GF-D8 (cell line): ENCODE data around the gene TRIM9.

ENCODE experiments used
- DNase-seq: peaks from one replicate; lab custom pipeline; 2025; lab: John Stamatoyannopoulos, UW

Gene TRIM9

DNA sequence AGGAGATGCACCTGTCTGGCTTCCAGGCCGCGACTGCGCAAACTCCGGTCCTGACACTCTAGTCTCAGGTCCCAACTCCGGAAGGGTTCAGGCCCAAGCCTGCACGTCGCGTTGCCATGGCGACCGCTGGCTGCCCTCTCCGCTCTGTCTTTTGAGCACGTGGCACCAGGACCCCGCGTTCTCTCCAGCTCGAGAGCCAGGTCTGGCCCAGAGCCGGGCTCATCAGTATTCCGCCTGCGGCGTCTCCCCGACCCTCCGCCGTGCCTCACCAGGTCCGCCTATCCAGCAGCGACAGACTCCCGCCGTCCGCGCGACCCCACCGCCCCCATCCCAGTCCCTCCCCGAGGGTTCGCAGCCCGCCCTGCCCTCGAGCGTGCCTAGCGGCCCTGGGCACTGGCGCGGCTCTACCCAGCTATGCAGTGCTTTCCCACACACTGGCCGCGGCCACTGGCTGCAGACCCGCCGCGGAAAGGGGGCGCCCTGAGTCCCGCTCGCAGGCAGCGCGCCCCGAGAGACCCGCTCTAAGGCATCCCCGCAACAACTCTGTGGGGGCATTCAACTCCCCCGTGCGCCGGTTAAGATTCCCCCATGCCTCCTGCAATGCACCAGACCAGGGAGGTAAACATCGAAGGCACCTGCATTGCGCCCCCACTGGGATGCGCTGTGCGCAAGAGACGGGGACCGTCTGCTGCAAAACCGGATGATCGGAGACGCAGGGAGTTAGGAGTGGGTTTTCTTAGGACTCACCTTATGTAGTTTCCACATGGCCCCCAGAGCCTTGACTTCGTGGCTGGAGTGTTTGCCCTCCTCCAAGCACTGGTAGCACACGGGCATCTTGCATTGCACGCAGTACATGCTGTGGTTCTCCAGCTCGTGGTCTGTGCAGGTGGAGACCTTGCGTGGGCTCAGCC, 1.3 kb downstream of the TRIM9 start:
- DNase-seq = no peak

DNA sequence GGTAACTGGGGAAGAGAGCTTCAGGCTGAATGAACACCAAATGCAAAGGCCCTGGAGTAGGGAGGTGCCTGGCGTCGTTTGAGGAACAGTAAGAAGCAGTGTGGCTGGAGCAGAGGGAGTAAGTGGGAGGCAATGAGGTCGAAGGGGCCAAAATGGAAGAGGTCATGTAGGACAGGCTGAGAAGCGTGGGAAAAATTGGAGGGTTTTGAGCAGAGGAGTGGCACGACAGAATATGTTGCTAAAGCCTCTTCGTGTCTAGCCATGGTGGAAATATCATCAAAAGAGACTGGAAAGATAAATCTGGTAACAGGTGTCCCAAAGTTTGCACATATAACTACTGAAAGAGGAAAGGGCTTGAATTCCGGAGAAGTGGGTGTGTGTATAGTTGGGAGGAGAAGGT, 1.9 kb downstream of the TRIM9 start:
- DNase-seq = no peak

DNA sequence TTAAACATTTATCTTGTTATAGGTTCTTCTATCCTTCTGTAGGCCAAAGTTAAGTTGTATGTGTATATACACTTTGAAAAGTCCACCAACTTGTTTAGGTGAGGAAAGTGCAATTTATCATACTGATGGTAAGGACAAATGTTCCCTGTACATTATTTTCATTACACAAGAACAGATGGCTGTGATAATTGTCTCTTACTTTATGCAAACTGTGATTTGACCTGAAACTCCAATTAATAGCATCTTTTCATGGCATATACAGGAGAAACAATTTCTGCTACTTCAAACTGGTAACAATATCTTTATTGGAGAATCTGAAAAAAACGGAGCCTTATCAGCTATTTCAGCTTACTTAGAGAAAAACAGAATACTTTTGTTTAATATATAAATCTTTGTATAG, 5.6 kb downstream of the TRIM9 start:
- no peak for DNase-seq

DNA sequence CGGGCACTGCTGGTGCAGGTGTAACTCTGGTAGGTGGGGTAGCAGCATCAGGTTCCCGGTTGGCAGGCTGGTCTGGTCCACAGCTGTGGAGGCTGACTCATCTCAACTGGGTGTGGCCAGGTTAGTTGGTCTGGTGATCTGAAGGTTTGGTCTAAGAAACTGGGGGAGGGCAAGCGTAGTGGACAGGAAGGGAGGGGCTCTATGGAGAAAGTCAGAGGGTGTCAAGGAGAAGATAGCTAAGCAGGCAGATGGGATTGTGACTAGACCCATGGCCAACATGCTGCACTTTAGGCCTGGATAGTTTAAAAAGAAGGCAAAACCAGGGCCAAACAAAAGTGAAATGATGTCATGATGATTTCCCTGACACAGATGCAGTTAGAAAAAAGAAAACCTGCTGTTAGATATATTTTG, 7.9 kb downstream of the TRIM9 start:
- DNase-seq = no peak

DNA sequence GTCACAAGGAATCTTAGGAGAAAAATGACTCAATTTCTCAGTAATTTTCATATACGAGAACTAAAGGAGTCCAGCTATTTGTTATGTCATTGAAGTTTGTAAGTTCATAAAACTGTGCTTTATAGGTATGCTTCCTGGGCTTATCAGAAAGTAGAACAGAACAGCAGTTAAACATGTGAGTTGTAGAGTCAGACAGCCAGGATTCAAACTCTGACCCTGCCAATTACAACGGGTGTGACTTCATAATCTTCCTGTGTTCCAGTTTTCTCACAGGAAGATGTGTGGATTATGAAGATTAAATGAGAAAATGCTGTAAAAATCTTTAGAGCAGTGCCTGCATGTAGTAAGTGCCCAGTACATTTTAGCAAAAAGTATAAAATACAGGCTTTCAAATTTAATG, 8.9 kb downstream of the TRIM9 start:
- no peak for DNase-seq

DNA sequence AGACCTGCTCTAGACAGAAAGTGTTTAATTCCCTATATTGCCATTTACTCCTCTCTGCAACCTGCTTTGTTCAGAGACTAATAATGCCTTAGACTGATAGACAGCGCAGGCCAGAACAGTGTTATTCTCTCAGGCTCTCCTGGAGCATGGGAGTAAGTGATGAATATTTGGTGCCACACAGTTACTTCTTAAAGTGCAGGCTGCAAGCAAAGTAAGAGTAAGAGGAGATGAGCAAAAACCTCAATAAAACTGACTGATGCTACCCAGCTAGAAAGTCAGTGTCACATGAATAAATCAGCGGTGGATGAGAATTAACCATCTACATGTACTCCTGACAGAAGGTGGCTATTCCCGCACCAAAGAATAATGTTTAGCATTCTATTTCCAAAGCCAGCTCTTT, 9.9 kb downstream of the TRIM9 start:
- no peak for DNase-seq

DNA sequence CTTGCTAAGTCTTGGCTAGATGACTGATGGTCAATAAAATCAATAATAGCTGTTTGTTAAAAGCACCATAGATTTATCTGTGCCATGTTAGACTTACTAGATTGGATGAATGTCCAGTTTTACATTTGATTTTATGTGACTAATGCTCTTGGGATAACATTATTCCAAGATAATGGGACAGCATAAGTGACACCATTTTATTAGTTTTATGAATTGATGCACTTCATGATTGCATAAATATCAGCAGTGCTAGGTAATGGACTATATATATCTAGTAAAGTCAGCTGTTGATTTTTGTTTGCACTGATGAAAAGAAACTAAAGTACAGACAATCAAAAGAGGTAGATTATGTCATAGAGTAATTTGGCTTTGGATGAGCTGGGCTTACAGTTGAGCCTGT, 10.4 kb downstream of the TRIM9 start:
- DNase-seq = no peak

DNA sequence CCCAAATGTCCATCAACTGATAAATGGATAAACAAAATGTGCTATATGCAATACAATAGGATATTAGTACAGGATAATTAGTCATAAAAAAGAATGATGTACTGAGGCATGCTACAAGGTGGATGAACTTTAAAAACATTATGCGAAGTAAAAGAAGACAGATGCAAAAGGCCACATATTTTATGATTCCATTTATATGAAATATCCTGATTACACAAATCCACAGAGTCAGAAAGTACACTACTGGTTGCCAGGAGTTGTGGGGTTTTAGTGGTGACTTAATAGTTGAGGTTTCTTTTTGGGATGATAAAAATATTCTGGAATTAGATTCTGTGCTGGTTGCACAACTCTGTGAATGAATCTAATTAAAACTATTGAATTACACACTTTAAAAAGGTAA, 12.6 kb downstream of the TRIM9 start:
- no peak for DNase-seq

DNA sequence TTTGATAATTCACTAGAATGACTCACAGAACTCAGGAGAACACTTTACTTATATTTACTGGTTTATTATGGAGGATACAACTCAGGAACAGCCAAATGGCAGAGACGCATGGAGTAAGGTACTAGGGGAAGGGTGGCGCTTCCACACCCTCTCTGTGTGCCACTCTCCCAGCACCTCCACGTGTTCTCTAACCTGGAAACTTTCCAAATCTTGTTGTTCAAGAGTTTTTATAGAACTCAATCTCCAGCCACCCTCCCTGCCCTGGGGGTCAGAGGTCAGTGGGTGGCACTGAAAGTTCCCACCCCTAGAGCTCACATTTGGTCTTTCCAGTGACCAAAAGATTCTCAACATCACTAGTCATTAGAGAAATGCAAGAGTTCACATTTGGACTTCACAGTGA, 13.2 kb downstream of the TRIM9 start:
- no peak for DNase-seq

DNA sequence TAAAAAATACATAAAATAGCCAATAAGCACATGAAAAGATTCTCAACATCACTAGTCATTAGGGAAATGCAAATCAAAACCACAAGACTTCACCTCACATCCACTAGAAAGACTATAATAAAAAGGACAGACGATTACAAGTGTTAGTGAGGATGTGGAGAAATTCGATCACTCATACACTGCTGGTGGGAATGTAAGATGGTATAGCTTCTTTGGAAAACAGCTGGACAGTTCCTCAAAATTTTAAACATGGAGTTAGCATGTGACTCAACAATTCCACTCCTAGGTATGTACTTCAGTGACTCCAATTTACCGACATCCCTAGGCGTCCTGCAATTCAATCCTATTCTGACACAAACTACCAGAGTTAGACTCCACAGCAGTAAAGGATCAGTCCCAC, 13.7 kb downstream of the TRIM9 start:
- no peak for DNase-seq

DNA sequence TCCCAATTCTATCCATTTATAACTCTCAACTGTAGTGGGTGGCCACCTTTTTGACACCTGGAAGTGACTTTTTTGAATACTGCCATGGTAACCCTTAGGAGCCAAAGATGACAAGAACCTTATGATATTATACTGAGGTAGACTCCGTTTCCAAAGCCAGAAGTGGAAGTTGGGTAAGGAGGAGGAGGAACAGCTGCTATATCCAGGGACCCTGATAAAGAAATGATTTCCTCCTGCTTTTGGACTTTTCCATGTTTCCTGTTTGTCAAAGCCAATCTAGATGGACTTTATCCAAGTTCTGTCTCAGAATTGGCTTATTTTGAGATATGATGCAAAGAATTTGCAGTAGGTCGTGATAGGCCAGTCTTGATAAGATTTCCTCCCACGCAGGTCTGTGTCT, 14.3 kb downstream of the TRIM9 start:
- no peak for DNase-seq

DNA sequence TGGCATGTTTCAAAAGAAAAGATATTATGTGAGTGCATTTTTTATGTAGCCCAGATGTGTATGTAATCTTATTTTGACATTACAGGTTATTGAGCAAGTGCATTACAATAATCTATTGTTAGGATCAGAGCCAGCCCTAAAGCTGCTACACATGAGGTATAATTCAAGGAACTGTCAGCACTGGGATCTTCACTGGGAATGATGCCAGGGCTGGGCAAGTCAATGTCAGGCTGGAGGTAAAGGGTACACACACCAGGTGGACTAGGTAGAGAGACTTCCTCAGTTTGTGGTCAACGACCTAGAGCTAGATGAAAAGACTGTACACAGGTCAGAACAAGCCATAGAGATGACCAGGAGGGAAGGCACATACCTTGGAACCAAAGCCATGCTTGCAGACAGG, 15.4 kb downstream of the TRIM9 start:
- DNase-seq = no peak

DNA sequence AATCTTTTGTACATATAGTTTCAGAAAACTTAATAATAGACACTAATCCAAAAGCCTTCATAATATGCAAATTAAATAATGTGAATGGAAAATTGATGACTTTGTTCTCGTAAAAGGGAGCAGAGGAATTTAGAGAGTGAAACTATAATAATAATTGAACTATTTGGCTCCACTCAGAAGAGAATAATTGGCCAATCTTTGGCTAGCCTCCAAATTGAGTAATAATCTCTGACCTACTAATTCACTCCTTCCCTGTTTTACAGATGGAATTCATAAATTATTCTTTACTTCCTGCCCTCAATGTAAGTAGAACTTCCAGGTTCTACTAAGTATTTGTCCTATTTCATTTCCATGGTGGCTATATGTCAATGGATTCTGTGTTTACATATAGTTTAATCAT, 15.8 kb downstream of the TRIM9 start:
- no peak for DNase-seq

DNA sequence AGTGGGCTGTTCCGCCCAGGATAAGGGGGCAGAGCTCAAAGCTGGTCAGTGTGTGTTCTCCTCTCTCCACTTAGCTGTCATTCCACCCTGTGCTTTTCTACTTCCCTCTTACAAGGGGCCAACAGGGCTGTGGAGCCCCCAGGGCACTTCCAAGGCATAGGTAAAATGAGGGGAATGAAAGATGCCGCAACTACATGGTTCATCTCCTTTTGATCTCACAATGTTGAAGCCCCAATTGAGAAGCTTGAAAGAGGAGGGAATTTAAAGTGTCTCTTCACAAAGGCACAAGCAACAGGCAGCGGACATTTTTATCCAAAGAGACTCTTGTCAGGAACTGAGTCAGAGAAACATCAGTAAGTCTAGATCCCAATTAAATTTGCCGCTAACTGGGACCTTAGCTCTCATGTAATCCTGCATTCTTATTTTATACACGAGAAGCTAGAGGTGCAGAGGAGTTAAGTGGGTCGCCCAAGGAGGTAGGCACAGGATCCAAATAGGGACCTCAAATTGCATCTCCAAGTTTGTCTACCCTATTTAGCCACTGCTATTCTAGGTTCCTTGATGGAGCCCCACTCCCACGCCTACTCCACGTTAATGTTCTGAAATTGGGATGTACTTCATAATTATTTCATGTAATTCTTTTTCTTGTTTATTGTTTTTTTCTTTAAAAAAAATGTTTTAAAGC, 20.1 kb downstream of the TRIM9 start:
- no peak for DNase-seq

DNA sequence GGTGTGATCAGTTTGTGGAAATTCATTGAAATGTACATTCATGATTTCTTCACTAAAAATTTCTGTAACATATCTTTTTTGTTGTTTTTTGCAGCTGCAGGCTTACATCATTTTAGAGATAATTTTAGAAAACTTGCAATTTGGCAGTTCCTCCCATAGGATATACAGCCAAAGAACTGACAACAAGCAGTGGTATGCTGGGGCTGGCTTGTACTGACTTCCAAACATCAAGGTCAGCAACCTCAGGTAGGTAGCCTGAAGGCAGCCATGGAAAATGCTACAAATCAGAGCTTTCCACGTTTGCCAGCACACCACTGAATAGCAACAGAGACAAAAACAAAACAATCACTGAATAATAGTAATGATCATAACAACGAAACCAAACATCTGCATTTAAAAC, 21.2 kb downstream of the TRIM9 start:
- no peak for DNase-seq

DNA sequence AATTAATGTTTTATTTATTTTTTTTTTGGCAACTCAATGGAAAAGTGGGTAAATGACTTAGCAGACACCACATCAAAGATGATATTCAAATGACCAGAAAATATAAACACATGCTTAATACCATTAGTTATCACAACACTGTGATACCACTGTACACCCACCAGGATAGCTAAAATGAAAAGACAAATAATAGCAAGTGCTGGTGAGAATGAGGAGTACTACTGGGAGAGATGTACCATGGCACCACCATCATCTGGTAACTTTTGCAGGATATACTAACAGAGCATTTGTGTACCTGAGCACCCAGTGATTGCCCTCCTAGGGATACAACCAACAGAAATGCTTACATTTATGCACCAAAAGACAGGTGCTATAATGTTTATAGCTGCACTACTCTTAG, 21.9 kb downstream of the TRIM9 start:
- DNase-seq = no peak

DNA sequence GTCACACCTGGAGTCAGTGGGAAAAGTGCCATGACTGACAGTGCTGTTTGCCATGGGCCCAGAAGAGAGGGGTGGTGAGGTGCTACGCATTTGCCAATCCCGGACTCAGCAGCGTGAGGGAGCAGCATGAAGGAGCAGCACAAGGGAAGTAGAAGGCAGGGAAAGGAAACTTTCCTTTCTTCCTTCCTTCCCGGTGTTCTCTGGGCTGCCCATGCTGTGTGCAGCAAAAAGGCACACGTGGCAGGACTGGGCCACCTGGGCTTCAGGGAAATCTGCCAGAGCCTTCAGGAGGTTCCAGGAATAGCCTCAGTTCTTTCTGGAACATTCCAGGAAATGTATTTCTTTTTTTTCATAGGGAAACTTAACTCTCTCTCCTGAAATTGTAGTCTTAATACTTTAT, 23.0 kb downstream of the TRIM9 start:
- no peak for DNase-seq

DNA sequence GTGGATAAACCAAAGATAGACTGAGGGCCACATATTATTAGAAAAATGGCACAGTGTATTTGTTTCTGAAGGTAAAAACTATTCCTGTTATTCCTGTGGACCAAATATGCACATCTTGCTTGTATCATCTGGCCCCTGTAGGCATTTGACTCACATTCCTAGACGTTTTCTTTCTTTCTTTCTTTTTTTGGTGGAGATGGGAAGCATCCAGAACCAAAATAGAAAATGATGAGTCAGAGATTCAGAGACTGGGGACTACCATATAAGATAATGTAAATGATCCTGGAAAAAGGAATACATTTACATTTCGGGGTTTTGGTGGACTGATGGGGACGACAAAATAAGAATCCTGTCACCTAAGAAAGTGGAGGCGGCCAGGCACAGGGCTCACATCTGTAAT, 24.2 kb downstream of the TRIM9 start:
- no peak for DNase-seq

DNA sequence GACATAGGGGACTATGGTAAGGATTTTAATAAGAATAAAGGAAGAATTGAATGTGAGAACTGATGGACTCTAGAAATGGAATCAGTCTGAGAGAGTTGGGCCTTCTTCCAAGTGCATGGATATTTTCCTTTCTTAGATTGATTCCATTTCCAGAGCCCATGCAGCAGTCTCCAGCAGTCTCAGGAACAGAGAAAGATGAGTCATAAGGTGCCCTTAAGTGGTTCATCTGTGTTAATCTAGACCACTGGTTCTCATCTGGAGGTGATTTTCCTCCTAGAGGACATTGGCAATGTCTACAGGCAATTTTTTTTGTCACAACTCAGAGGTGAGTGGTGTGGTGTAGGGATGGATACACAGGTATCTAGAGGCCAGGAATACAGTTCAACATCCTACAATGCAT, 25.9 kb downstream of the TRIM9 start:
- no peak for DNase-seq

DNA sequence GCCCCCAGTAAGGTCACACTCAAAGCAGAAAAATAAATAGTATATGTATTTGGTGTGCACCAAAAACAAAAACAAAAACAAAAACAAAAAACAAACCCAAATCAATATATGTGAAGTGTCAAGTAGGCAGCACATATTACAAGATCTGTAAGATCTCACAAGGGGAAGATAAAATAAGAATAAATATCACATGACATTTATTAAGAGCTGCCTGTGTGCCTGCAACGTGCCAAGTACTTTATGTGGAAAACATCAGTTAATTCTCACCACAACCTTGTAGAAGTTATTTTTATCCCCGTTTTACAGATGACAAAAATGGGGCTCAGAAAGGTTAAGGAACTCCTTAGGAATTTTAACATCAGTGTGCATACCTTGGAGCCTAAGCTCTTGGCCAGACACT, 26.6 kb downstream of the TRIM9 start:
- DNase-seq = no peak

DNA sequence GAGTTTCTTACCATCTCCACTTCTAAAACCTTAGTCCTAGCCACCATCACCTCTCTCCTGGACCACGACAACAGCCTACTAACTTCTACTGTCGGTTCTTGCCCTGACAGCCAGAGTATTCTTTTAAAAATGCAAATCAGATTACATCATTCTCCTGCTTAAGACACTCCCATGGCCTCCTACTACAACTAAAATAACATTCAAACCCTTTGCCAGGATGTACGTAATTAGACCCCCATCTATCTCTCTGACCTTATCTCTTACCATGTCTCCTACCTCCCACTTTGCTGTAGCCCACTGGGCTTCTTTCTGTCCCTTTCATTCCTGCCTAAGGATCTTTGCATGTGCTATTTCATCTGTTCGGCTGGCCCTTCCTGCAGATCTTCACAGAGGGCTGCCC, 27.6 kb downstream of the TRIM9 start:
- DNase-seq = no peak

DNA sequence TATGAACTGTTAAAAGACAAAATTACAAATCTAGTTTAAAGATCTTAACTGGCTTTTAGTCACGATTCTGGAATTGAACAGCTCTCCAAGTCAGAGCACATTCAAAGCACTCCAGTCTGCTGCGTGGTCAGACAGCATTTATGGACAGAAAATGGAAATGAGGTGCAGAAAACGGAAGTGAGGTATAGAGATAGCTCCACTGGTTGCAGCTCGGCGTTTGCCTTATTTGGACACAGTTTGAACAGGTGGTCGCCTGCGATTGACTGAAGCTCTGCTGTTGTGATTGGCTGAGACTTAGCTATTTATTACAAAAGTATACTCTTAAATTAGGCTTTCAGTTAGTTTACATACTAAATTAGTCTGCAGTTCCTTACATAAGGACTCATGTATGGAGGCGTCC, 28.3 kb downstream of the TRIM9 start:
- DNase-seq = no peak

DNA sequence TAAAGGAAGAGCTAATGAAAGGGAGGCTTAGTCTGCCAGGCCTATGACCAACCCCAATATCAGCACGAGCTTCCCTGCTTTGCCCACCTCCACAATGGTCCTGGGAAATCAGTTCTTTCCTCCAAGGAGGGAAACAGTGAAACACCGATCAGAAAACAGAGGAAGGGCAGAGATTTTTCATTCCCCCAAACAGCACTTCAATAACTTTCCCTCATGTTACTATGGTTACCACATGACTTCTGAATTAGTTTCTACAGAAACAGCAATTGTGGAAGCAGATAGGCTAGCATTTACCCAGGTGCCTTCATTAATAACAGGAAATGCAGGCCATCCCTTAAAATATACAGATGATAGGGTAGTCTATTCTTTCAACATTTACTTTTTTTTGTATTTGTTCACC, 35.9 kb downstream of the TRIM9 start:
- no peak for DNase-seq

DNA sequence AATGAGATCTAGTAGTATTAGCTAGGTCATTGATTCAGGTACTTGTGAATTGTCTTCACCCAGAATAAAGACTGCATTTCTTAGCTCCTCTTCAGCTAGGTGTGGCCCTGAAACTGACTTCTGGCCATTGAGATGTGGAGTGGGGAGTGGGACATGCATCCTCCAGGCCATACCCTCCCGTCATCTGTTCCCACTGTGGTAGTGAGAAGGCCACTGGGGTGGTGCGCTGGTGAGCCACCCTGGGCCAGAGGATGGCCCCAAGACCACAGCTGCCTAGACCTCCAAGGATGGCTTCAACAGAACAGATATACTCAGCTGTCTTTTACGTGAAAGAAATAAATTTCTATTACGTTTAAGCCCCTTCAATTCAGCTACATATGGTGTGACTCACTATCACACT, 36.5 kb downstream of the TRIM9 start:
- DNase-seq = no peak
